Nephron (organoid): ENCODE results near the gene LMTK2.

ENCODE experiments used
- H3K27ac Mint-ChIP-seq, 3 experiments: 2 replicates each; pipeline ENCODE4 v1.8.0; 2020; ENCODE audit warnings: mixed read lengths in 3 of 3, mild to moderate bottlenecking in 2 of 3, moderate library complexity in 1 of 3
- H3K27me3 Mint-ChIP-seq: 2 replicates; pipeline ENCODE4 v1.8.0; 2021; ENCODE audit warnings: low read depth, mild to moderate bottlenecking, moderate library complexity, mixed read lengths
- H3K36me3 Mint-ChIP-seq: 2 replicates; pipeline ENCODE4 v1.8.0; 2020; ENCODE audit warnings: low read depth, mixed read lengths
- H3K4me1 Mint-ChIP-seq: 2 replicates; pipeline ENCODE4 v1.8.0; 2020; ENCODE audit warnings: mixed read lengths
- H3K4me3 Mint-ChIP-seq, 3 experiments: 2 replicates each; pipeline ENCODE4 v1.8.0; 2020; ENCODE audit warnings: mild to moderate bottlenecking in 3 of 3, mixed read lengths in 3 of 3, moderate library complexity in 2 of 3
- H3K9me3 Mint-ChIP-seq: 2 replicates; pipeline ENCODE4 v1.8.0; 2020; ENCODE audit warnings: mixed read lengths
- CTCF ChIP-seq, 3 experiments: fragments of 200-600 bp; sonication (generic); IDR thresholded peaks; one replicate each; pipeline ENCODE4 v1.5.0; 2021; ENCODE audit warnings: antibody characterized with exemption in 3 of 3; ENCODE audit not compliant: unreplicated experiment in 3 of 3

LMTK2 gene

GRCh38 chr7:98250789-98251188 lies 144.1 kb downstream of the LMTK2 start:
- Mint-ChIP-seq H3K27me3 (no peaks in the 10 kb centered on the region), H3K36me3 (peaks cover 5% of the 10 kb centered on the region), H3K4me3 (peak overlapping the region; percentile 95 to 97 (median 96)), H3K4me1 (peaks cover 27% of the 10 kb centered on the region), H3K9me3 (no peaks in the 10 kb centered on the region), H3K27ac (peak overlapping the region; percentile 38 to 80 (median 55))
- no peak for TF ChIP-seq CTCF (IDR thresholded peaks at IDR 0.05; ENCODE audit: unreplicated experiment in 3 of 3)

DNA sequence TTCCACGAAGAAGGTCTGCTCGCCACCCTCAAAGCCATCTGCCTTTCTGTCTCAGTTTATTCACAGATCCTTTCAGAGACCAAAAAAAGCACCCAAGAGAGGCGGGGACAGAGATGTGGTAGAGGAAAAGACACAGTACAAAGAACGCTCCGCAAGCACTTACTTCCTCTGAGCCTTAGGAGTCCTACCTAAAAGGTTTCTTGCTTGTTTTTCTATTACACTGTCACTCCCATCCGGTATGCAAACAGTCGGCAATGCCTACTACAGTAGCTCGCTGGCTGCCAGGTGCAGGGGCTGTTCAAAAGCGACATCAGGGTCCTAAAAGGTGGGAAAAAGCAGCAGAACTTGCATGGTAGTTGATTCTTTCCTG lies 144.6 kb downstream of the LMTK2 start:
- TF ChIP-seq CTCF (IDR thresholded peaks at IDR 0.05; ENCODE audit: unreplicated experiment in 3 of 3), result no peak
- Mint-ChIP-seq H3K9me3 (no peaks in the 10 kb centered on the region), H3K27me3 (no peaks in the 10 kb centered on the region), H3K36me3 (peaks cover 5% of the 10 kb centered on the region), H3K27ac (peak overlapping the region; percentile 38 to 80 (median 49)), H3K4me3 (peak overlapping the region; percentile 95 to 97 (median 96)), H3K4me1 (peaks cover 27% of the 10 kb centered on the region)

- H3K9me3 Mint-ChIP-seq, result no peaks in the 10 kb centered on the region
- no peak for TF ChIP-seq CTCF (IDR thresholded peaks at IDR 0.05; ENCODE audit: unreplicated experiment in 3 of 3)
Observed at GRCh38 chr7:98251601-98252424, 145.2 kb downstream of the LMTK2 start, which contains the start of gene TECPR1. Gene TECPR1, minus strand, starts transcription at chr7:98252232. Its CDS starts 6,086 bp downstream, at chr7:98246146.

GRCh38 chr7:98252425-98253054 lies 145.9 kb downstream of the LMTK2 start:
- Mint-ChIP-seq H3K9me3 (no peaks in the 10 kb centered on the region), H3K36me3 (peaks cover 10% of the 10 kb centered on the region), H3K27me3 (no peaks in the 10 kb centered on the region), H3K27ac (peak overlapping the region in 2 of 3 experiments; percentile 35 to 63), H3K4me1 (peaks cover 27% of the 10 kb centered on the region), H3K4me3 (peak overlapping the region; percentile 95 to 97 (median 96))
- no peak for TF ChIP-seq CTCF (IDR thresholded peaks at IDR 0.05; ENCODE audit: unreplicated experiment in 3 of 3)

More at GRCh38 chr7:98251601-98252424, 145.2 kb downstream of the LMTK2 start, which contains the start of gene TECPR1:
- no peaks in the 10 kb centered on the region for H3K27me3 Mint-ChIP-seq
- H3K4me3 Mint-ChIP-seq, result peak within 1 kb of the TSS; percentile 95 to 97 (median 96)
- H3K27ac Mint-ChIP-seq, result peak within 1 kb of the TSS; percentile 38 to 80 (median 49)
- peaks cover 27% of the 10 kb centered on the region for H3K4me1 Mint-ChIP-seq
- H3K36me3 Mint-ChIP-seq, result peaks cover 6% of the 10 kb centered on the region

GRCh38 chr7:98254516-98254915 lies 147.9 kb downstream of the LMTK2 start:
- H3K4me3 Mint-ChIP-seq, result peak overlapping the region in 1 of 3 experiments; percentile 62
- TF ChIP-seq CTCF (IDR thresholded peaks at IDR 0.05; ENCODE audit: unreplicated experiment in 3 of 3), result no peak
- peaks cover 10% of the 10 kb centered on the region for H3K36me3 Mint-ChIP-seq
- no peaks in the 10 kb centered on the region for H3K27me3 Mint-ChIP-seq
- H3K4me1 Mint-ChIP-seq, result peaks cover 22% of the 10 kb centered on the region
- H3K27ac Mint-ChIP-seq, result no peak overlapping the region
- no peaks in the 10 kb centered on the region for H3K9me3 Mint-ChIP-seq
